Upper lobe of left lung (tissue), 4 donors: ENCODE results near the gene MYO9A.

ENCODE experiments used
- POLR2A ChIP-seq, 4 donors: fragments of 450-650 bp; IDR thresholded peaks; one replicate each; pipeline ENCODE4 v1.5.1; 2016 to 2017; ENCODE audit warnings: antibody characterized with exemption in 4 of 4, mild to moderate bottlenecking in 2 of 4
- POLR2AphosphoS5 ChIP-seq, 2 donors: sonication (generic); formaldehyde crosslinking; IDR thresholded peaks; one replicate each; pipeline ENCODE4 v1.5.1; 2017; ENCODE audit warnings: antibody characterized with exemption in 2 of 2
- TF ChIP-seq, protein P1 (sequence below), 6 experiments: fragments of 450-650 bp in 4 of 6; fragments of 200-600 bp in 2 of 6; sonication (generic) in 2 of 6; IDR thresholded peaks; one replicate each; pipeline ENCODE4 v1.5.1; 2016 to 2019; ENCODE audit warnings: antibody characterized with exemption in 6 of 6

DNA sequence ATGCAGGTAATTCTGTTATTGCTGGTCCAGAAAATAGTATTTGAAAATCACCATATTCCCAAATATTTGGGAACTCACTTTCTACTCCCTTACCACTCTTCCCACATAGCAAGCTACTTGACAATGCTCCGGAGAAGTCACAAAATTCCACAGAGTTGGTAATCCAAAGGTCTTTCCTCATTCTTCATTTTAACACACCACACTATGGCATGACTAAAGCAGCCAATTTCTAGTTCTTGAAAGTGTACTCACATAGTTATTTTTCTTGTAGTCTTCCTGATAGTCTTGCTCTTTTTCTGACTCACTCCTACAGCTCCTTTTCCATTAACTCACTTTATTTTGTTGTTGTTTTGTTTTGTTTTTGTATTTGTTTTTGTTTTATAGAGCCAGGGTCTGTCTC lies 67.2 kb downstream of the MYO9A start:
- no peak for TF ChIP-seq POLR2AphosphoS5 (IDR thresholded peaks at IDR 0.05)
- TF ChIP-seq, protein P1, sequence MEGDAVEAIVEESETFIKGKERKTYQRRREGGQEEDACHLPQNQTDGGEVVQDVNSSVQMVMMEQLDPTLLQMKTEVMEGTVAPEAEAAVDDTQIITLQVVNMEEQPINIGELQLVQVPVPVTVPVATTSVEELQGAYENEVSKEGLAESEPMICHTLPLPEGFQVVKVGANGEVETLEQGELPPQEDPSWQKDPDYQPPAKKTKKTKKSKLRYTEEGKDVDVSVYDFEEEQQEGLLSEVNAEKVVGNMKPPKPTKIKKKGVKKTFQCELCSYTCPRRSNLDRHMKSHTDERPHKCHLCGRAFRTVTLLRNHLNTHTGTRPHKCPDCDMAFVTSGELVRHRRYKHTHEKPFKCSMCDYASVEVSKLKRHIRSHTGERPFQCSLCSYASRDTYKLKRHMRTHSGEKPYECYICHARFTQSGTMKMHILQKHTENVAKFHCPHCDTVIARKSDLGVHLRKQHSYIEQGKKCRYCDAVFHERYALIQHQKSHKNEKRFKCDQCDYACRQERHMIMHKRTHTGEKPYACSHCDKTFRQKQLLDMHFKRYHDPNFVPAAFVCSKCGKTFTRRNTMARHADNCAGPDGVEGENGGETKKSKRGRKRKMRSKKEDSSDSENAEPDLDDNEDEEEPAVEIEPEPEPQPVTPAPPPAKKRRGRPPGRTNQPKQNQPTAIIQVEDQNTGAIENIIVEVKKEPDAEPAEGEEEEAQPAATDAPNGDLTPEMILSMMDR (IDR thresholded peaks at IDR 0.05) = no peak
- no peak for TF ChIP-seq POLR2A (IDR thresholded peaks at IDR 0.05)
